Keratinocyte (primary cell): ENCODE measurements around the gene DCHS1. TPM values are rescaled to one million over a fixed set of nuclear protein-coding genes. Genes with fewer than 3 reads are reported as not detected.

Source experiments
- DNase-seq: peaks from one replicate; pipeline ENCODE4 v3.0.0-alpha.2; 2011; ENCODE audit warnings: low read depth, missing footprints, low spot score
- FAIRE-seq: peaks from 2 replicates; lab custom pipeline; 2011; peaks lifted over from hg19 to GRCh38; lab: Jason Lieb, UNC
- H2AFZ ChIP-seq: 2 replicates; pipeline ENCODE4 v1.6.0; 2012; ENCODE audit warnings: low read length, control low read depth, inconsistent platforms; ENCODE audit not compliant: control insufficient read depth
- H3K27ac ChIP-seq: 2 replicates; pipeline ENCODE4 v1.5.1; 2011; ENCODE audit warnings: low read length; ENCODE audit not compliant: control insufficient read depth, insufficient read depth
- H3K27me3 ChIP-seq: 3 replicates; pipeline ENCODE4 v1.6.0; 2011; ENCODE audit warnings: low read length; ENCODE audit not compliant: control insufficient read depth, insufficient read depth; ENCODE audit errors: extremely low read depth
- H3K36me3 ChIP-seq, 2 experiments: 2 replicates in 1 of 2; 3 replicates in 1 of 2; pipeline ENCODE4 v1.5.1; 2011; ENCODE audit warnings: low read length in 2 of 2, mild to moderate bottlenecking in 1 of 2; ENCODE audit not compliant: control insufficient read depth in 2 of 2, insufficient read depth in 2 of 2; ENCODE audit errors: extremely low read depth in 1 of 2
- H3K4me1 ChIP-seq: 3 replicates; pipeline ENCODE4 v1.5.1; 2011; ENCODE audit warnings: low read length; ENCODE audit not compliant: control insufficient read depth, insufficient read depth; ENCODE audit errors: extremely low read depth
- H3K4me2 ChIP-seq: 3 replicates; pipeline ENCODE4 v1.6.0; 2011; ENCODE audit warnings: low read depth, low read length; ENCODE audit not compliant: control insufficient read depth, insufficient read depth; ENCODE audit errors: extremely low read depth
- H3K4me3 ChIP-seq, 3 experiments: fragments of 200-600 bp in 1 of 3; sonication (generic) in 1 of 3; 2 replicates in 2 of 3; 3 replicates in 1 of 3; pipeline ENCODE4 v1.5.1; 2011 to 2016; ENCODE audit warnings: low read length in 3 of 3, mild to moderate bottlenecking in 3 of 3, control low read depth in 2 of 3, inconsistent platforms in 1 of 3, low read depth in 1 of 3, mixed read lengths in 1 of 3, mixed run types in 1 of 3, moderate library complexity in 1 of 3; ENCODE audit not compliant: control insufficient read depth in 2 of 3, insufficient read depth in 2 of 3; ENCODE audit errors: extremely low read depth in 1 of 3
- H3K79me2 ChIP-seq: 2 replicates; pipeline ENCODE4 v1.6.0; 2012; ENCODE audit warnings: low read length; ENCODE audit not compliant: control insufficient read depth, insufficient read depth
- H3K9ac ChIP-seq: 3 replicates; pipeline ENCODE4 v1.6.0; 2011; ENCODE audit warnings: low read length; ENCODE audit not compliant: control insufficient read depth, insufficient read depth; ENCODE audit errors: extremely low read depth
- H3K9me1 ChIP-seq: 3 replicates; pipeline ENCODE4 v1.6.0; 2011; ENCODE audit warnings: low read length; ENCODE audit not compliant: control insufficient read depth, insufficient read depth; ENCODE audit errors: extremely low read depth
- H3K9me3 ChIP-seq: 2 replicates; pipeline ENCODE4 v1.5.1; 2012; ENCODE audit warnings: low read depth, low read length; ENCODE audit not compliant: control insufficient read depth
- H4K20me1 ChIP-seq: 3 replicates; pipeline ENCODE4 v1.6.0; 2011; ENCODE audit warnings: low read length; ENCODE audit not compliant: control insufficient read depth, insufficient read depth; ENCODE audit errors: extremely low read depth
- CTCF ChIP-seq, 3 experiments: IDR thresholded peaks in 1 of 3; conservative IDR thresholded peaks in 1 of 3; optimal IDR thresholded peaks in 1 of 3; 2 replicates in 2 of 3; 3 replicates in 1 of 3; pipeline versions ENCODE3 to v1.5.1; 2011; ENCODE audit warnings: low read length in 3 of 3, mild to moderate bottlenecking in 3 of 3, moderate library complexity in 2 of 3, control low read depth in 1 of 3, inconsistent platforms in 1 of 3; ENCODE audit not compliant: insufficient read depth in 2 of 3; ENCODE audit errors: extremely low read depth in 1 of 3
- EZH2 ChIP-seq: IDR thresholded peaks from one replicate; pipeline ENCODE4 v1.6.1; 2012; ENCODE audit warnings: inconsistent platforms, mild to moderate bottlenecking, low read length, moderate library complexity
- dilution Hi-C: fragments of 300-500 bp; cut with MboI; formaldehyde crosslinking; loops from one replicate; pipeline ENCODE4 v1.7.0; 2020; ENCODE audit warnings: low sequenced_read_pairs; ENCODE audit not compliant: extremely low pct_ligation_motif_present
- polyA plus RNA-seq, 5 experiments: library from polyadenylated mRNA; depleted of rRNA in 3 of 5; stranded (reverse) in 3 of 5; stranded (forward) in 1 of 5; unstranded in 1 of 5; fragments of >200 nt; gene quantifications; 1 replicate in 1 of 5; 2 replicates in 3 of 5; 3 replicates in 1 of 5; pipeline versions ENCODE4 v1.2.1 to v1.2.3, GENCODE V29; 2011 to 2012; ENCODE audit warnings: missing spikeins in 2 of 5, low read depth in 1 of 5, low replicate concordance in 1 of 5

The DCHS1 gene
- polyA plus RNA-seq, 1 donor (not counting 4 experiments of a cell fraction or from before 2014, with no cell fraction given), result 0.03 TPM

- no peaks in the 10 kb centered on the region for H4K20me1 ChIP-seq
- H3K27me3 ChIP-seq, result peaks cover 41% of the 10 kb centered on the region
- H2AFZ ChIP-seq, result no peak overlapping the region
- H3K79me2 ChIP-seq, result no peaks in the 10 kb centered on the region
- H3K4me1 ChIP-seq, result no peaks in the 10 kb centered on the region
- H3K27ac ChIP-seq, result no peak overlapping the region
- TF ChIP-seq CTCF (optimal IDR thresholded peaks at IDR 0.05 in 1 of 3, IDR thresholded peaks at IDR 0.05 in 1 of 3, conservative IDR thresholded peaks at IDR 0.05 in 1 of 3; ENCODE audit: extremely low read depth in 1 of 3, insufficient read depth in 2 of 3, low read length in 3 of 3) (no peak), EZH2 (no peak)
- H3K9me3 ChIP-seq, result no peaks in the 10 kb centered on the region
- DNase-seq (no peak), FAIRE-seq (no peak)
- no peak overlapping the region for H3K9ac ChIP-seq
- no peak overlapping the region for H3K4me3 ChIP-seq
- H3K36me3 ChIP-seq, result no peaks in the 10 kb centered on the region
- H3K4me2 ChIP-seq, result no peak overlapping the region
- dilution Hi-C loops, result no loop called here
- no peaks in the 10 kb centered on the region for H3K9me1 ChIP-seq
These were observed 23.2 kb downstream of the DCHS1 start for GRCh38 chr11:6632116-6633073.

GRCh38 chr11:6631361-6631890, 24.2 kb downstream of the DCHS1 start:
- H3K27ac ChIP-seq, result no peak overlapping the region
- H2AFZ ChIP-seq, result no peak overlapping the region
- no peaks in the 10 kb centered on the region for H4K20me1 ChIP-seq
- DNase-seq (no peak), FAIRE-seq (no peak)
- TF ChIP-seq CTCF (optimal IDR thresholded peaks at IDR 0.05 in 1 of 3, IDR thresholded peaks at IDR 0.05 in 1 of 3, conservative IDR thresholded peaks at IDR 0.05 in 1 of 3; ENCODE audit: extremely low read depth in 1 of 3, insufficient read depth in 2 of 3, low read length in 3 of 3) (no peak), EZH2 (no peak)
- H3K36me3 ChIP-seq, result no peaks in the 10 kb centered on the region
- H3K9me1 ChIP-seq, result no peaks in the 10 kb centered on the region
- no peak overlapping the region for H3K4me2 ChIP-seq
- dilution Hi-C loops, result no loop called here
- peaks cover 45% of the 10 kb centered on the region for H3K27me3 ChIP-seq
- H3K4me3 ChIP-seq, result no peak overlapping the region
- no peaks in the 10 kb centered on the region for H3K79me2 ChIP-seq
- H3K9ac ChIP-seq, result no peak overlapping the region
- H3K9me3 ChIP-seq, result no peaks in the 10 kb centered on the region
- H3K4me1 ChIP-seq, result no peaks in the 10 kb centered on the region
